IMR-90 (cell line): Measurements from ENCODE around the gene ACTL6B. TPM values are rescaled to one million over a fixed set of nuclear protein-coding genes. Genes with fewer than 3 reads are reported as not detected.

ENCODE experiments used
- ATAC-seq: fragments of 200-7000 bp; cut with Tn5 transposase; 2 replicates; pipeline ENCODE4 v1.9.1; 2020; ENCODE audit warnings: low read depth, mild to moderate bottlenecking, moderate library complexity
- BruUV-seq: library from RNA; stranded (reverse); fragments of 400-500 nt; replicated peaks from 2 replicates; lab custom pipeline; 2021; lab: Mats Ljungman, UMichigan
- CTCF ChIA-PET: fragments of 300-600 bp; formaldehyde crosslinking; extraction: SDS; loops from one replicate; lab custom pipeline; 2021; ENCODE audit warnings: antibody characterized with exemption; lab: Yijun Ruan, JAX
- POLR2A ChIA-PET: fragments of 300-600 bp; sonication (Branson Sonifier 250); formaldehyde crosslinking; loops from one replicate; lab custom pipeline; 2022; ENCODE audit warnings: antibody characterized with exemption; ENCODE audit not compliant: unreplicated experiment; lab: Charles Lee
- DNase-seq: peaks from one replicate; pipeline ENCODE4 v3.0.0; 2013
- H2AFZ ChIP-seq: replicated peaks from 2 replicates; pipeline ENCODE3; 2013; ENCODE audit warnings: low read length, mild to moderate bottlenecking; ENCODE audit not compliant: poor library complexity
- H2AK5ac ChIP-seq: 2 replicates; pipeline ENCODE4 v1.6.1; 2013; ENCODE audit warnings: low read depth, low read length, inconsistent platforms
- H2AK9ac ChIP-seq: replicated peaks from 2 replicates; pipeline ENCODE3; 2013; ENCODE audit warnings: mild to moderate bottlenecking, low read depth, low read length, moderate library complexity; ENCODE audit not compliant: poor library complexity
- H2BK120ac ChIP-seq: 2 replicates; pipeline ENCODE4 v1.6.1; 2013; ENCODE audit warnings: low read depth, low read length, inconsistent platforms
- H2BK15ac ChIP-seq: 3 replicates; pipeline ENCODE4 v1.6.1; 2013; ENCODE audit warnings: low read depth, low read length, inconsistent platforms
- H2BK20ac ChIP-seq: 2 replicates; pipeline ENCODE4 v1.6.1; 2013; ENCODE audit warnings: low read depth, mild to moderate bottlenecking, inconsistent platforms, low read length, moderate library complexity
- H2BK5ac ChIP-seq: 2 replicates; pipeline ENCODE4 v1.6.1; 2013; ENCODE audit warnings: mild to moderate bottlenecking, low read depth, low read length, inconsistent platforms; ENCODE audit not compliant: poor library complexity, severe bottlenecking
- H3K14ac ChIP-seq: replicated peaks from 2 replicates; pipeline ENCODE4 v1.6.1; 2013; ENCODE audit warnings: low read depth, low read length, inconsistent platforms
- H3K18ac ChIP-seq: 2 replicates; pipeline ENCODE4 v1.6.1; 2013; ENCODE audit warnings: low read depth, low read length, control low read depth
- H3K23ac ChIP-seq: 2 replicates; pipeline ENCODE4 v1.6.1; 2013; ENCODE audit warnings: low read depth, low read length, inconsistent platforms
- H3K27ac ChIP-seq: 2 replicates; pipeline ENCODE4 v1.5.1; 2013; ENCODE audit warnings: mild to moderate bottlenecking, control low read depth, low read length; ENCODE audit not compliant: insufficient read depth
- H3K27me3 ChIP-seq: 2 replicates; pipeline ENCODE4 v1.6.1; 2013; ENCODE audit warnings: low read length; ENCODE audit not compliant: control insufficient read depth, insufficient read depth
- H3K36me3 ChIP-seq: 2 replicates; pipeline ENCODE4 v1.6.1; 2013; ENCODE audit warnings: low read length, mixed read lengths; ENCODE audit not compliant: control insufficient read depth, insufficient read depth
- H3K4ac ChIP-seq: 2 replicates; pipeline ENCODE4 v1.6.1; 2013; ENCODE audit warnings: low read depth, low read length, inconsistent platforms
- H3K4me1 ChIP-seq: 2 replicates; pipeline ENCODE4 v1.6.1; 2013; ENCODE audit warnings: low read length, mixed read lengths; ENCODE audit not compliant: control insufficient read depth, insufficient read depth
- H3K4me2 ChIP-seq: 2 replicates; pipeline ENCODE4 v1.6.1; 2013; ENCODE audit warnings: low read depth, mild to moderate bottlenecking, control low read depth, low read length, moderate library complexity
- H3K4me3 ChIP-seq: 2 replicates; pipeline ENCODE4 v1.5.1; 2013; ENCODE audit warnings: low read depth, mild to moderate bottlenecking, control low read depth, low read length, moderate library complexity; ENCODE audit not compliant: insufficient read depth
- H3K56ac ChIP-seq: 2 replicates; pipeline ENCODE4 v1.6.1; 2013; ENCODE audit warnings: low read length, inconsistent platforms; ENCODE audit not compliant: insufficient read depth; ENCODE audit errors: extremely low read depth
- H3K79me1 ChIP-seq, 2 experiments: 2 replicates each; pipeline ENCODE4 v1.6.1; 2013; ENCODE audit warnings: low read length in 2 of 2, inconsistent platforms in 1 of 2, low read depth in 1 of 2
- H3K9ac ChIP-seq: 2 replicates; pipeline ENCODE4 v1.6.1; 2013; ENCODE audit warnings: low read depth, low read length, control low read depth
- H3K9me1 ChIP-seq: 2 replicates; pipeline ENCODE4 v1.6.1; 2013; ENCODE audit warnings: low read length, inconsistent platforms; ENCODE audit not compliant: insufficient read depth
- H3K9me3 ChIP-seq: 2 replicates; pipeline ENCODE4 v1.6.1; 2013; ENCODE audit warnings: low read length; ENCODE audit not compliant: control insufficient read depth, insufficient read depth
- H4K20me1 ChIP-seq: 2 replicates; pipeline ENCODE4 v1.6.1; 2013; ENCODE audit warnings: low read length, inconsistent platforms; ENCODE audit not compliant: insufficient read depth
- H4K5ac ChIP-seq: 2 replicates; pipeline ENCODE4 v1.6.1; 2013; ENCODE audit warnings: mild to moderate bottlenecking, low read depth, low read length, control low read depth
- H4K8ac ChIP-seq, 2 experiments: 2 replicates each; pipeline ENCODE4 v1.6.1; 2013; ENCODE audit warnings: low read depth in 2 of 2, low read length in 2 of 2, control low read depth in 1 of 2, inconsistent platforms in 1 of 2
- H4K91ac ChIP-seq: 2 replicates; pipeline ENCODE4 v1.6.1; 2013; ENCODE audit warnings: low read depth, low read length, inconsistent platforms; ENCODE audit not compliant: insufficient read depth
- BHLHE40 ChIP-seq: fragments of 150-350 bp; IDR thresholded peaks from 2 replicates; pipeline ENCODE4 v1.6.1; 2016; ENCODE audit warnings: mild to moderate bottlenecking, low read depth, low read length
- CEBPB ChIP-seq: IDR thresholded peaks from 2 replicates; pipeline ENCODE4 v1.6.1; 2012; ENCODE audit warnings: low read depth, low read length, improper control_type of control experiment
- CHD1 ChIP-seq: IDR thresholded peaks from 2 replicates; pipeline ENCODE4 v1.6.1; 2012; ENCODE audit warnings: low read depth, low read length, improper control_type of control experiment
- FOS ChIP-seq: fragments of 150-350 bp; IDR thresholded peaks from 2 replicates; pipeline ENCODE4 v1.6.1; 2016; ENCODE audit warnings: low read depth, low read length
- MAFK ChIP-seq: IDR thresholded peaks from 2 replicates; pipeline ENCODE4 v1.6.1; 2012; ENCODE audit warnings: low read depth, low read length, improper control_type of control experiment
- MAZ ChIP-seq: IDR thresholded peaks from 2 replicates; pipeline ENCODE4 v1.6.1; 2012; ENCODE audit warnings: low read depth, mild to moderate bottlenecking, low read length, improper control_type of control experiment, moderate library complexity, borderline replicate concordance
- MXI1 ChIP-seq: IDR thresholded peaks from 2 replicates; pipeline ENCODE4 v1.6.1; 2012; ENCODE audit warnings: low read depth, mild to moderate bottlenecking, low read length, moderate library complexity, borderline replicate concordance
- NFE2L2 ChIP-seq: fragments of 150-350 bp; IDR thresholded peaks from 2 replicates; pipeline ENCODE4 v1.6.1; 2016; ENCODE audit warnings: low read depth, mild to moderate bottlenecking, low read length
- POLR2A ChIP-seq: IDR thresholded peaks from 2 replicates; pipeline ENCODE4 v1.6.1; 2012; ENCODE audit warnings: mild to moderate bottlenecking, low read depth, low read length
- RAD21 ChIP-seq: IDR thresholded peaks from 2 replicates; pipeline ENCODE4 v1.6.1; 2012; ENCODE audit warnings: low read length, improper control_type of control experiment
- RCOR1 ChIP-seq: IDR thresholded peaks from 2 replicates; pipeline ENCODE4 v1.6.1; 2012; ENCODE audit warnings: mild to moderate bottlenecking, low read length, improper control_type of control experiment; ENCODE audit not compliant: insufficient replicate concordance
- RFX5 ChIP-seq: IDR thresholded peaks from 2 replicates; pipeline ENCODE4 v1.8.0; 2012; ENCODE audit warnings: low read depth, mild to moderate bottlenecking, low read length, moderate library complexity
- SMC3 ChIP-seq: fragments of 150-350 bp; IDR thresholded peaks from 2 replicates; pipeline ENCODE4 v1.6.1; 2016; ENCODE audit warnings: low read depth, mild to moderate bottlenecking, antibody characterized with exemption, low read length, moderate library complexity
- WGBS, 2 experiments: methylation state at CpG; one replicate each; pipeline versions ENCODE4 v1.1.5 to v1.1.7; 2013; ENCODE audit warnings: missing lambda C conversion rate in 2 of 2; ENCODE audit not compliant: insufficient read length in 1 of 2; ENCODE audit errors: extremely low coverage in 2 of 2; 5-methylcytosine and 5-hydroxymethylcytosine counted together
- dilution Hi-C: fragments of 300-500 bp; cut with HindIII; formaldehyde crosslinking; loops from one replicate; pipeline ENCODE4 v1.14.3; 2018; ENCODE audit warnings: low sequenced_read_pairs; ENCODE audit not compliant: unreplicated experiment
- in situ Hi-C: fragments of 300-500 bp; cut with MboI; formaldehyde crosslinking; loops from 3 replicates; pipeline ENCODE4 v1.14.3; 2019; ENCODE audit warnings: low sequenced_read_pairs, inconsistent platforms, mixed read lengths
- intact Hi-C: fragments of 100-400 bp; cut with micrococcal nuclease; formaldehyde crosslinking; loops from 2 replicates; pipeline ENCODE4 v1.10.0; 2022
- polyA plus RNA-seq, 3 experiments: library from polyadenylated mRNA; depleted of rRNA; stranded (reverse); fragments of >200 nt; gene quantifications; 2 replicates each; pipeline ENCODE4 v1.2.3, GENCODE V29; 2012; ENCODE audit warnings: low replicate concordance in 1 of 3
- total RNA-seq: library from RNA; depleted of rRNA; stranded (reverse); fragments of >200 nt; gene quantifications from 2 replicates; pipeline ENCODE4 v1.2.3, GENCODE V29; 2012
- TF ChIP-seq, protein P1 (sequence below): conservative IDR thresholded peaks from 2 replicates; pipeline ENCODE4 v1.5.1; 2012; ENCODE audit warnings: mild to moderate bottlenecking, low read depth, low read length, improper control_type of control experiment
- TF ChIP-seq, protein P2 (sequence below): fragments of 150-350 bp; IDR thresholded peaks from 2 replicates; pipeline ENCODE4 v1.6.1; 2016; ENCODE audit warnings: low read depth, mild to moderate bottlenecking, low read length, moderate library complexity, borderline replicate concordance
- TF ChIP-seq, protein P3 (sequence below): fragments of 150-350 bp; IDR thresholded peaks from 2 replicates; pipeline ENCODE4 v1.6.1; 2017; ENCODE audit warnings: mild to moderate bottlenecking, antibody characterized with exemption, low read length, low read depth

The ACTL6B gene
- total and polyA plus RNA-seq, 2 of the 4 experiments (the other 2 are of a cell fraction) = not detected

DNA sequence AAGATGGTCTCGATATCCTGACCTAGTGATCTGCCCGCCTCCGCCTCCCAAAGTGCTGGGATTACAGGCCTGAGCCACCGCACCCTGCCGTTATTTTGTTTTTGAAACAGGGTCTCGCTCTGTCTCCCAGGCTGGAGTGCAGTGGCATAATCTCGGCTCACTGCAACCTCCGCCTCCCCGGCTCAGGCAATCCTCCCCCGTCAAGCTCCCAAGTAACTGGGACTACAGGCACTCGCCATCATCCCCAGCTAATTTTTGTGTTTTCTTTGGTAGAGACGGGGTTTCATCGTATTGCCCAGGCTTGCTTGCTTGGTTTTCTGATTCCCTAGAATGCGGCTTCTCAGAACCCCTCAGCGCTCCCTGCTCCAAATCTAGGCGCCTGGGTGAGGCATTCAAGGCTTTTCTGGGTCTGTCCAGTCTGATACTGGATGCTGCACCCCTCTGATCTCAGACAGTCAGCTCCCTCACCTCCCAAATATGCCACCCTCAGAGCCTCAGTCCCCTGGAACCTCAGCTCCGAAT lies 16.2 kb downstream of the ACTL6B start:
- Histone ChIP-seq H3K4me2 (no peak overlapping the region), H3K23ac (no peak overlapping the region), H3K27me3 (peaks cover 22% of the 10 kb centered on the region), H4K5ac (no peak overlapping the region), H2BK120ac (no peak overlapping the region), H3K79me1 (no peaks in the 10 kb centered on the region), H3K36me3 (no peaks in the 10 kb centered on the region), H2AK5ac (no peak overlapping the region), H2AFZ (no peak overlapping the region), H2BK20ac (no peak overlapping the region), H3K4ac (no peak overlapping the region), H3K4me1 (no peaks in the 10 kb centered on the region), H3K4me3 (no peak overlapping the region), H4K8ac (no peak overlapping the region), H3K27ac (no peak overlapping the region), H4K91ac (no peak overlapping the region), H3K9me3 (no peaks in the 10 kb centered on the region), H2AK9ac (no peak overlapping the region), H2BK5ac (no peak overlapping the region), H3K18ac (no peak overlapping the region), H2BK15ac (no peak overlapping the region), H3K14ac (no peak overlapping the region), H4K20me1 (no peaks in the 10 kb centered on the region), H3K56ac (no peak overlapping the region), H3K9ac (no peak overlapping the region), H3K9me1 (no peaks in the 10 kb centered on the region)
- in situ Hi-C loops = no loop called here
- intact Hi-C loops = no loop called here
- DNase-seq (no peak), ATAC-seq (no peak)
- no peak for TF ChIP-seq RCOR1
- TF ChIP-seq MAFK = no peak
- no peak for TF ChIP-seq NFE2L2
- TF ChIP-seq SMC3 = no peak
- no peak for TF ChIP-seq RFX5
- TF ChIP-seq, protein P1, sequence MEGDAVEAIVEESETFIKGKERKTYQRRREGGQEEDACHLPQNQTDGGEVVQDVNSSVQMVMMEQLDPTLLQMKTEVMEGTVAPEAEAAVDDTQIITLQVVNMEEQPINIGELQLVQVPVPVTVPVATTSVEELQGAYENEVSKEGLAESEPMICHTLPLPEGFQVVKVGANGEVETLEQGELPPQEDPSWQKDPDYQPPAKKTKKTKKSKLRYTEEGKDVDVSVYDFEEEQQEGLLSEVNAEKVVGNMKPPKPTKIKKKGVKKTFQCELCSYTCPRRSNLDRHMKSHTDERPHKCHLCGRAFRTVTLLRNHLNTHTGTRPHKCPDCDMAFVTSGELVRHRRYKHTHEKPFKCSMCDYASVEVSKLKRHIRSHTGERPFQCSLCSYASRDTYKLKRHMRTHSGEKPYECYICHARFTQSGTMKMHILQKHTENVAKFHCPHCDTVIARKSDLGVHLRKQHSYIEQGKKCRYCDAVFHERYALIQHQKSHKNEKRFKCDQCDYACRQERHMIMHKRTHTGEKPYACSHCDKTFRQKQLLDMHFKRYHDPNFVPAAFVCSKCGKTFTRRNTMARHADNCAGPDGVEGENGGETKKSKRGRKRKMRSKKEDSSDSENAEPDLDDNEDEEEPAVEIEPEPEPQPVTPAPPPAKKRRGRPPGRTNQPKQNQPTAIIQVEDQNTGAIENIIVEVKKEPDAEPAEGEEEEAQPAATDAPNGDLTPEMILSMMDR = no peak
- no peak for TF ChIP-seq POLR2A
- no peak for TF ChIP-seq CHD1
- no peak for TF ChIP-seq RAD21
- no peak for TF ChIP-seq MAZ
- TF ChIP-seq, protein P2, sequence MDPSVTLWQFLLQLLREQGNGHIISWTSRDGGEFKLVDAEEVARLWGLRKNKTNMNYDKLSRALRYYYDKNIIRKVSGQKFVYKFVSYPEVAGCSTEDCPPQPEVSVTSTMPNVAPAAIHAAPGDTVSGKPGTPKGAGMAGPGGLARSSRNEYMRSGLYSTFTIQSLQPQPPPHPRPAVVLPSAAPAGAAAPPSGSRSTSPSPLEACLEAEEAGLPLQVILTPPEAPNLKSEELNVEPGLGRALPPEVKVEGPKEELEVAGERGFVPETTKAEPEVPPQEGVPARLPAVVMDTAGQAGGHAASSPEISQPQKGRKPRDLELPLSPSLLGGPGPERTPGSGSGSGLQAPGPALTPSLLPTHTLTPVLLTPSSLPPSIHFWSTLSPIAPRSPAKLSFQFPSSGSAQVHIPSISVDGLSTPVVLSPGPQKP = no peak
- TF ChIP-seq FOS = no peak
- TF ChIP-seq, protein P3, sequence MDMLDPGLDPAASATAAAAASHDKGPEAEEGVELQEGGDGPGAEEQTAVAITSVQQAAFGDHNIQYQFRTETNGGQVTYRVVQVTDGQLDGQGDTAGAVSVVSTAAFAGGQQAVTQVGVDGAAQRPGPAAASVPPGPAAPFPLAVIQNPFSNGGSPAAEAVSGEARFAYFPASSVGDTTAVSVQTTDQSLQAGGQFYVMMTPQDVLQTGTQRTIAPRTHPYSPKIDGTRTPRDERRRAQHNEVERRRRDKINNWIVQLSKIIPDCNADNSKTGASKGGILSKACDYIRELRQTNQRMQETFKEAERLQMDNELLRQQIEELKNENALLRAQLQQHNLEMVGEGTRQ = no peak
- TF ChIP-seq CEBPB = no peak
- no peak for TF ChIP-seq MXI1
- no peak for TF ChIP-seq BHLHE40
- ChIA-PET CTCF (no interaction called here), POLR2A (no interaction called here)
- 73% methylated on average over 10 of the region's 17 CpGs; no CpG with 5 or more reads in 1 of the 2 experiments for WGBS, 2 experiments
- dilution Hi-C loops = no loop called here
- no TSS peak for BruUV-seq
